GM10847 (cell line): ENCODE data around the gene MARF1.
A peak's percentile ranks its signal among the peaks of the same experiment; 100 is the strongest.

Experiments
- POLR2A ChIP-seq: IDR thresholded peaks from 2 replicates; pipeline ENCODE4 v1.6.1; 2011; ENCODE audit not compliant: insufficient read length; ENCODE audit errors: extremely low read depth

MARF1 gene, protein sequence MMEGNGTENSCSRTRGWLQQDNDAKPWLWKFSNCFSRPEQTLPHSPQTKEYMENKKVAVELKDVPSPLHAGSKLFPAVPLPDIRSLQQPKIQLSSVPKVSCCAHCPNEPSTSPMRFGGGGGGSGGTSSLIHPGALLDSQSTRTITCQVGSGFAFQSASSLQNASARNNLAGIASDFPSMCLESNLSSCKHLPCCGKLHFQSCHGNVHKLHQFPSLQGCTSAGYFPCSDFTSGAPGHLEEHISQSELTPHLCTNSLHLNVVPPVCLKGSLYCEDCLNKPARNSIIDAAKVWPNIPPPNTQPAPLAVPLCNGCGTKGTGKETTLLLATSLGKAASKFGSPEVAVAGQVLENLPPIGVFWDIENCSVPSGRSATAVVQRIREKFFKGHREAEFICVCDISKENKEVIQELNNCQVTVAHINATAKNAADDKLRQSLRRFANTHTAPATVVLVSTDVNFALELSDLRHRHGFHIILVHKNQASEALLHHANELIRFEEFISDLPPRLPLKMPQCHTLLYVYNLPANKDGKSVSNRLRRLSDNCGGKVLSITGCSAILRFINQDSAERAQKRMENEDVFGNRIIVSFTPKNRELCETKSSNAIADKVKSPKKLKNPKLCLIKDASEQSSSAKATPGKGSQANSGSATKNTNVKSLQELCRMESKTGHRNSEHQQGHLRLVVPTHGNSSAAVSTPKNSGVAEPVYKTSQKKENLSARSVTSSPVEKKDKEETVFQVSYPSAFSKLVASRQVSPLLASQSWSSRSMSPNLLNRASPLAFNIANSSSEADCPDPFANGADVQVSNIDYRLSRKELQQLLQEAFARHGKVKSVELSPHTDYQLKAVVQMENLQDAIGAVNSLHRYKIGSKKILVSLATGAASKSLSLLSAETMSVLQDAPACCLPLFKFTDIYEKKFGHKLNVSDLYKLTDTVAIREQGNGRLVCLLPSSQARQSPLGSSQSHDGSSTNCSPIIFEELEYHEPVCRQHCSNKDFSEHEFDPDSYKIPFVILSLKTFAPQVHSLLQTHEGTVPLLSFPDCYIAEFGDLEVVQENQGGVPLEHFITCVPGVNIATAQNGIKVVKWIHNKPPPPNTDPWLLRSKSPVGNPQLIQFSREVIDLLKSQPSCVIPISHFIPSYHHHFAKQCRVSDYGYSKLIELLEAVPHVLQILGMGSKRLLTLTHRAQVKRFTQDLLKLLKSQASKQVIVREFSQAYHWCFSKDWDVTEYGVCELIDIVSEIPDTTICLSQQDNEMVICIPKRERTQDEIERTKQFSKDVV (N-terminal part only)

DNA sequence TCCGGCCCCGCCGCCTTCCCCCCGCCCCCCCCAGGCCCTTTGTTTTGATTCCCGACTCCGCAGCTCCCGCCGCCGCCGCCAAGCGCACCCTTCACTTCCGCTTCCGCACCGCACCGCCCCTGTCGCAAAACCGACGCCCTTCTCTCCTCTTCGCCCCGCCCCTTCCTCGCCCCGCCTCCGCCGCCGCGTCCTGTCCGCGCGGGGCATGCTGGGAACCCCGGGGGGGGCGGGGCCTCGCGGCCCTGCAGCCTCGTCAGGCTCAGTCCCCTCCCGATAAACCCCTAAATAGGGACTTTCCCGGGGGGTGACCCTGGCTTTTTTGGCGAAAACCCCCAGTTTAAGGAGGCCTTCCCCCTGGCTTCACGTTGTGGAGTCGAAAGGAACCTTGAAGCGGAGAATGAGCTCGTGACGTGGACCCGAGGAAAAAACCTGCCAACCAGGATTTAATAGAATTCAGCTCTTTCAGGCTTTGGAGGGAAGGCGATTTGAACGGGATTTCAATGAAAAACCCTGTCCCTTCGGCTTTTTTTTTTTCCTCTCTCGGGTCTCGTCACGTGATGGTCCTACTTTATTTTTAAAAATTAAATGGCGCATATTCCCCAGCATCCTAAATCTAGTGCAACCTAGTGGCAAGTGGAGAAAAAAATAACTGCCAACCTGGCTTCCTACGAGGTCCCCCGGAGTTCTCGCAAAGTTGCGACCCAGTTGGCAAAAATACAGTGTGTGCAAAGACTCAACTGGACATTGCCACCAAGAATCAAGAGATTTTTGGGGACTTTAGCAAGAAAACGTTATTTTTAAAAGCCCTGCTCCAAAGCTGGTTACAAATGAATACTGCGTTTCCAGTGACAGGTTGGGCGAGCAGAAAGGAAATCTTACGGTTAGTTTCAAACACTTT is at the start of gene MARF1:
TSS of gene MARF1 (minus strand) at position 107 of the 898 bp plus-strand sequence. CDS start 3,921 bp downstream, outside the sequence.
- peak; percentile 63 for TF ChIP-seq POLR2A

DNA sequence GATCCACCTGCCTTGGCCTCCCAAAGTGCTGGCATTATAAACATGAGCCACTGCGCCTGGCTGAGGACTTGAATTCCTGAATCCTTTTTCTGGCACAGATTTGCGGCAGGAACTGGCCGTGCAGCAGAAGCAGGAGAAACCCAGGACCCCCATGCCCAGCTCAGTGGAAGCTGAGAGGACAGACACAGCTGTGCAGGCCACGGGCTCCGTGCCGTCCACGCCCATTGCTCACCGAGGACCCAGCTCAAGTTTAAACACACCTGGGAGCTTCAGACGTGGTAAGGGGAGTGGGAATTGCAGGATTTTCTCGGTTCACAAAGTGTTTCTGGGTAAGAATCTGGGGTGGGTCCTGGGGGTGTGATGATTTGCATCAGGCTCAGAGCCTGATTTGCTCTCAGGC is 48.1 kb upstream of the MARF1 start:
- TF ChIP-seq POLR2A, result no peak

DNA sequence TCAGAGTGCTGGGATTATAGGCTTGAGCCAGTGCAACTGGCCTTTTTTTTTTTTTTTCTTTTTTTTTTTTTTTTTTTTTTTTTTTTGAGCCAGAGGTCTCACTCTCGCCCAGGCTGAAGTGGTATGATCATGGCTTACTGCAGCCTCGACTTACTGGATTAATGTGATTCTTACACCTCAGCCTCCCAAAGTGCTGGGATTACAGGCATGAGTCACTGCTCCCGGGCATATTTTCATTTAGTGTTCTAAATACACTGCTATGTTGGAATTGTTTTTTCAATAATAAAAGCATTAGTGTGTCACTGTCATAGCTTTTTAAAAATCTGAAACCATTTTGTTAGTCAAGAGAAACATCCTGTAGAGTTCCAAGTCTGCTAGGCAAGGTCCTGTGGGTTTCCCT is 47.3 kb upstream of the MARF1 start:
- TF ChIP-seq POLR2A, result no peak

DNA sequence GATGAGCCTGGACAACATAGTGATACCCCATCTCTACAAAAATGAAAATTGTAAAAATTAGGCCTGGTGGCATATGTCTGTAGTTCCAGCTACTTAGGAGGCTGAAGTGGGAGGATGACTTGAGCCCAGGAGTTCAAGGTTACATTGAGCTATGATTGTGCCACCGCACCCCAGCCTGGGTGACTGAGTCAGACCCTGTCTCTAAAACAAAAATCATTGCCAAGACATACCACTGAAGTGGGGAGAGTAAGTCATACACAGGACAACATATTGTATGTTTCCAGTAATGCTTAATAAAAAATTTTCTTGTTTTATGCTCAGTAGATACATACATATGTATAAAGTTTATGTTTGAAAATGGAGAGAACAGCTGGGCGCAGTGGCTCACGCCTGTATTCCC is 46.3 kb upstream of the MARF1 start:
- TF ChIP-seq POLR2A, result no peak

DNA sequence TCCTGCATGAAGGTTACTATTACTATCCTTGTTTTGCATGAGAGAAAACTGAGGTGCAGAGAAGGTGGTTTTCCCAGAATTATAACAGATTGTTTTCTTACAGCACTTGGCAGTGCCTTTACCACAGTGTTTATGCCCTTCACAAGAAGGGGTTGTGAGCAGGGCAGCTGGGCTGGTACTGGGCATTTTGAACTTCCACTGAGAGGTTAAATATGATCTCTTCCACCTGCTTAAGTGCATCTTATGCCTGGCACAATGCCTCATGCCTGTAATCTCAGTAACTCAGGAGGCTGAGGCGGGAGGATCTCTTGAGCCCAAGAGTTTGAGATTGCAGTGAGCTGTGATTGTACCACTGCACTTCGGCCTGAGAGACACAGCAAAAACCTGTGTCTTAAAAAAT is 43.3 kb upstream of the MARF1 start:
- no peak for TF ChIP-seq POLR2A

DNA sequence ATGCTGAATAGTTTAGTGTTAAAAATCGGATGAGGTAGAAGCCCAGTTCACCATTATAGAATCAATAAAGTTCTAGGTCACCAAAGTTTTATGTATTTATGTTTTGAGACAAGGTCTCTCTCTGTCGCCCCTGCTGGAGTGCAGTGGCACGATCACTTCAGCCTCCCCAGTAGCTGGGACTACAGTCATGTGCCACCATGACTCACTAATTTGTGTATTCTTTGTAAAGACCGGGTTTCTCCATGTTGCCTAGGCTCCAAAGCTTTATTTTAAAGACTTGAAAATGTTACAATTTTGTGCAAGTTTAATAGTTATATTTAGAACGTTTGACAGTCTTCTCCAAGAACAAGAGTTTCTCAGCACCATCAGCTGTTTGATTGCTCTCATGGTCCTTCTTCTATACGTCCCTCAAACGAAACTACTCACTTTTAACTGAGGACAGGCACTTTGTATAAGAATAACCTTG is 39.2 kb upstream of the MARF1 start:
- TF ChIP-seq POLR2A, result no peak

DNA sequence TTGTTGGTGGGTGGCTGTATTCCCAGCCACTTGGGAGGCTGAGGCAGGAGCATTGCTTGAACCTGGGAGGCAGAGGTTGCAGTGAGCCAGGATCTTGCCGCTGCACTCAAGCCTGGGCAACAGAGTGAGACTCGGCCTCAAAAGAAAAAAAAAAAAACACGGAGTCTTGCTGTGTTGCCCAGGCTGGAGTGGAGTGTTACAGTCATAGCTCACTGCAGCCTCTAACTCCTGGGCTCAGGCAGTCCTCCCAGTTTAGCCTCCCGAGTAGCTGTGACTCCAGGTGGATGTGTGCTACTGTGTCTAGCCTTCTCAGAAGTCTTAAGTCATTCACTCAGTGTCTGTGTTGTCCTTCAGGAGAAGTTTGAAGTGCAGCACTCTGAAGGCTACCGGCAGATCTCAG is 34.5 kb upstream of the MARF1 start:
- TF ChIP-seq POLR2A, result no peak

DNA sequence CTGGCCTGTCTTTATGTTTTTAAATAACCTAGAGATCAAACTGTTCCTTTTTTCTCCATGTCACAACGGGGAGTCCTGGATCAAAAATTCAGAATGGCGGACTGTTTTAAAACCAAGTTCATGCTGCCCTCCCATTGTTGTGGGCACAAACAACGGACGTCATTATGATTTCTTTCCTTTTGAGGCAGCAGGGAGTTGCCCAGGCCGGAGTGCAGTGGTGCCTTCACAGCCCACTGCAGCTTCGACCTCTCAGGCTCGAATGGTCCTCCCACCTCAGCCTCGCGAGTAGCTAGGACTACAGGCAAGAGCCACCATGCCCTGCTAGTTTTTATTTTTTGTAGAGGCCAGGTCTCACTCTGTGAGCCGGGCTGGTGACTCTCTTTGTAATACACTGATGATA is 33.6 kb upstream of the MARF1 start:
- TF ChIP-seq POLR2A, result no peak

DNA sequence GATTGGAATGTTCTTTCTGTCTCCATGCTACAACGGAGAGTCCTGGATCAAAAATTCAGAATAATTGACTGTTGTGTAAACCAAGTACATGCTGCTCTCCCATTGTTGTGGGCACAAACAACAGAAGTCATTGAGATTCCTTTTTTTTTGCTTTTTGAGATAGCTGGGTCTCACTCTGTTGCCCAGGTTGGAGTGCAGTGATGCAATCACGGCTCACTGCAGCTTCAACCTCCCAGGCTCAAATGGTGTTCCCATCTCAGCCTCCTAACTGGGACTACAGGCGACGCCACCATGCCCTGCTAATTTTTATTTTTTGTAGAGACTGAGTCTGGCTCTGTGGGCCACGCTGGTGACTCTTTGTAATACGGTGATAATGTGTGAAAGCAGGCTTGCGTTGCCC is 31.6 kb upstream of the MARF1 start:
- TF ChIP-seq POLR2A, result no peak

DNA sequence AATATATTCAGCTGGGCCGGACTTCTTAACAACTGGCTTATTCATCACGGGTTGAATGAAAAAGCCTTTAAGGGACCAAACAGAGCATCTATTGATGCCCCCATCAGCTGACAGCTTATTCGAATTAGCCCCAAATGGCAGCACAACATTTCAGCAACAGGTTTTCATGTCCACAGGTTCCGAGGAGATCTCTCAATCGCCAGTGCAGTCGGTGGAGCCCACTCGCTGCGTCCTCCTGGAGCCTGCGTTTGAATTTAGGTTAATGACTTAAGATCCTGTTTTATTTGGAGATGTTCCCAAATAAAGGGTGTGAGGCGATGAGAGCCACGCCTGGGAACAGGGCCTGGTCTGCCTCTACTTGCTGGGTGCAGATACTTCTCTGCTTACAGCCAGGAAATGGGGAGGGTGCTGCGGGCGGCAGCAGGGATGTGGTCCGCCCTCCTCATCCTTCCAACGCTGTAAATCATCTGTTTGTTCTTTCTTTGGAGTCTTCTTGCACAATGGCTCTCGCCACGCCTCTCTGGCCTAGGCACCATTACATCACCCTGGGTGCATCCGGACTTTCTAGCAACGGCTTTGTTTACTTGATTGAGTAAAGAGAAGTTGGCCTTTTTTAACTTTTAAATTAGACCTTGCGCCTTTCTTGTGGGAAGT is 29.7 kb upstream of the MARF1 start:
- no peak for TF ChIP-seq POLR2A

DNA sequence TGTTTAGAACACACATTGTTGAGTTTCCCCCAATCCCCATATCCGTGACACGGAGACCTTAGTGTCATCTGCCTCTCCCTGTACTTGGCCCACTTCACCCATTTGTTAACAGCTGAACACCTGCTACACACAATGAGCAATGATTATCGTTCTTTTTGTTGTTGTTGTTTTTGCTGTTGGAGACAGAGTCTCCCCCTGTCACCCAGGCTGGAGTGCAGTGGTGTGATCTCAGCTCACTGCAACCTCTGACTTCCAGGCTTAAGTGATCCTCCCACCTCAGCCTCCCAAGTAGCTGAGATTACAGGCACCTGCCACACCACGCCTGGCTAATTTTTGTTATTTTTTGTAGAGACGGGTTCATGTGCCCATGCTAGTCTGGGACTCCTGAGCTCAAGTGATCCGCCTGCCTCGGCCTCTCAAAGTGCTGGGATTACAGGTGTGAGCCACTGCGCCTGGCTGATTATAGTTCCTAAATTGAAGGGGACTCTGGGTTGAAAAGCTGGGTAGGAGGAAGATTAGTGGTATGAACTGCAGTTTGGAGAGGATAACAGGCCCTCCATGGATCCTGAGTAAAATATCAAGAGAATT is 28.7 kb upstream of the MARF1 start:
- no peak for TF ChIP-seq POLR2A

DNA sequence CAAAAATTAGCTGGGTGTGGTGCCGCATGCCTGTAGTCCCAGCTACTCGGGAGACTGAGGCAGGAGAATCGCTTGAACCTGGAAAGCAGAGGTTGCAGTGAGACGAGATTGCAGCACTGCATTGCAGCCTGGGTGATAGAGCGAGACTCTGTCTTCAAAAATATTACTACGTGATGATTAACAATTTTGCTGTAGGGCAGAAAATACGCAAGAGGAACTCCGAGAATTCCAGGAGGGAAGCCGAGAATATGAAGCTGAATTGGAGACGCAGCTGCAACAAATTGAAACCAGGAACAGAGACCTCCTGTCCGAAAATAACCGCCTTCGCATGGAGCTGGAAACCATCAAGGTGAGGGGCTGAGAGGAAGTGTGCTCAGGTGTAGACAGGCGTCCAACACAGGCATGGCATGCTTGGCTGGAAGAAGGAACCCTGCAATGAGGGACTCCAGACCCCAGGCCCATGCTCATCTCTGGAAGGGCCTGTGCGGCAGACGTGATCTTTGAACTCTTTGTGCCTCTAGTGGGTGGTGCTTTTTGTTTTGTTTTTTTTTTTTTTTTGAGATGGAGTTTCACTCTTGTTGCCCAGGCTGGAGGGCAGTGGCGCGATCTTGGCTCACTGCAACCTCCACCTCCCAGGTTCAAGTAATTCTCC is 24.3 kb upstream of the MARF1 start:
- no peak for TF ChIP-seq POLR2A

DNA sequence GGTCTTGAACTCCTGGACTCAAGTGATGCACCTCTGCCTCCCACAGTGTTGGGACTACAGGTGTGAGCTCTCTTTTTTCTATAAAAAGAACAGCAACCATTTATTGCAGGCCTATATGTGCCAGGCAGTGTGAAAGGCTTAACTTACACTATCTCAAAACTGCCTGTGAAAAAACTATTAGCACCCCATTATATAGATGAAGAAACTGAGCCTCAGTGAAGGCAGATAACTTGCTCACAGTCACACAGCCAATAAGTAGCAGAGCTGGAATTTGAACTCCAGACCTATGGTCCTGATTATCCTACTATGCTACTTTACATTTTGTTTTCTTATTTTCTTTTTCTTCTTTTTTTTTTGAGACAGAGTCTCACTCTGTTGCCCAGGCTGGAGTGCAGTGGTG is 22.2 kb upstream of the MARF1 start:
- no peak for TF ChIP-seq POLR2A
